ENCODE data around the gene CREG1. TPM values are rescaled to one million over a fixed set of nuclear protein-coding genes. Genes with fewer than 3 reads are reported as not detected.

Gene CREG1
- total and polyA plus RNA-seq, 4 donors, result 86.8 to 123 (median 95.8) TPM

- Histone ChIP-seq H3K4me1 (ENCODE audit: control insufficient read depth in 4 of 4, insufficient read depth in 4 of 4, low read length in 3 of 4) (no peaks in the 10 kb centered on the region), H3K9me3 (ENCODE audit: control insufficient read depth in 4 of 4, low read length in 3 of 4) (no peaks in the 10 kb centered on the region), H3K4me3 (ENCODE audit: low read depth in 1 of 3, low read length in 3 of 3) (no peak overlapping the region), H3K36me3 (ENCODE audit: control insufficient read depth in 4 of 4, insufficient read depth in 3 of 4, low read depth in 1 of 4, low read length in 3 of 4) (no peaks in the 10 kb centered on the region), H3K27me3 (ENCODE audit: control insufficient read depth in 4 of 4, insufficient read depth in 4 of 4, low read length in 3 of 4) (no peaks in the 10 kb centered on the region), H3K9ac (ENCODE audit: low read depth in 1 of 2, low read length in 2 of 2) (no peak overlapping the region), H3K27ac (ENCODE audit: low read depth in 1 of 2, low read length in 2 of 2) (no peak overlapping the region)
- TF ChIP-seq HNF4A (conservative IDR thresholded peaks at IDR 0.05), result no peak
- TF ChIP-seq, protein P1, sequence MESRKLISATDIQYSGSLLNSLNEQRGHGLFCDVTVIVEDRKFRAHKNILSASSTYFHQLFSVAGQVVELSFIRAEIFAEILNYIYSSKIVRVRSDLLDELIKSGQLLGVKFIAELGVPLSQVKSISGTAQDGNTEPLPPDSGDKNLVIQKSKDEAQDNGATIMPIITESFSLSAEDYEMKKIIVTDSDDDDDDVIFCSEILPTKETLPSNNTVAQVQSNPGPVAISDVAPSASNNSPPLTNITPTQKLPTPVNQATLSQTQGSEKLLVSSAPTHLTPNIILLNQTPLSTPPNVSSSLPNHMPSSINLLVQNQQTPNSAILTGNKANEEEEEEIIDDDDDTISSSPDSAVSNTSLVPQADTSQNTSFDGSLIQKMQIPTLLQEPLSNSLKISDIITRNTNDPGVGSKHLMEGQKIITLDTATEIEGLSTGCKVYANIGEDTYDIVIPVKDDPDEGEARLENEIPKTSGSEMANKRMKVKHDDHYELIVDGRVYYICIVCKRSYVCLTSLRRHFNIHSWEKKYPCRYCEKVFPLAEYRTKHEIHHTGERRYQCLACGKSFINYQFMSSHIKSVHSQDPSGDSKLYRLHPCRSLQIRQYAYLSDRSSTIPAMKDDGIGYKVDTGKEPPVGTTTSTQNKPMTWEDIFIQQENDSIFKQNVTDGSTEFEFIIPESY (IDR thresholded peaks at IDR 0.05), result no peak
- TF ChIP-seq JUND (IDR thresholded peaks at IDR 0.05), result no peak
- TF ChIP-seq, protein P2, sequence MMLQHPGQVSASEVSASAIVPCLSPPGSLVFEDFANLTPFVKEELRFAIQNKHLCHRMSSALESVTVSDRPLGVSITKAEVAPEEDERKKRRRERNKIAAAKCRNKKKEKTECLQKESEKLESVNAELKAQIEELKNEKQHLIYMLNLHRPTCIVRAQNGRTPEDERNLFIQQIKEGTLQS (IDR thresholded peaks at IDR 0.05), result no peak
- TF ChIP-seq RXRA (IDR thresholded peaks at IDR 0.05), result no peak
- no peak for TF ChIP-seq GABPA (IDR thresholded peaks at IDR 0.05 in 1 of 2, conservative IDR thresholded peaks at IDR 0.05 in 1 of 2)
- TF ChIP-seq, protein P3, sequence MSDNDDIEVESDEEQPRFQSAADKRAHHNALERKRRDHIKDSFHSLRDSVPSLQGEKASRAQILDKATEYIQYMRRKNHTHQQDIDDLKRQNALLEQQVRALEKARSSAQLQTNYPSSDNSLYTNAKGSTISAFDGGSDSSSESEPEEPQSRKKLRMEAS (IDR thresholded peaks at IDR 0.05), result no peak
- no peak for TF ChIP-seq YY1 (IDR thresholded peaks at IDR 0.05)
- no peak for TF ChIP-seq FOXA2 (IDR thresholded peaks at IDR 0.05)
- no peak for TF ChIP-seq NR2F2 (IDR thresholded peaks at IDR 0.05)
- no peak for TF ChIP-seq FOXA1 (IDR thresholded peaks at IDR 0.05)
- TF ChIP-seq, protein P4, sequence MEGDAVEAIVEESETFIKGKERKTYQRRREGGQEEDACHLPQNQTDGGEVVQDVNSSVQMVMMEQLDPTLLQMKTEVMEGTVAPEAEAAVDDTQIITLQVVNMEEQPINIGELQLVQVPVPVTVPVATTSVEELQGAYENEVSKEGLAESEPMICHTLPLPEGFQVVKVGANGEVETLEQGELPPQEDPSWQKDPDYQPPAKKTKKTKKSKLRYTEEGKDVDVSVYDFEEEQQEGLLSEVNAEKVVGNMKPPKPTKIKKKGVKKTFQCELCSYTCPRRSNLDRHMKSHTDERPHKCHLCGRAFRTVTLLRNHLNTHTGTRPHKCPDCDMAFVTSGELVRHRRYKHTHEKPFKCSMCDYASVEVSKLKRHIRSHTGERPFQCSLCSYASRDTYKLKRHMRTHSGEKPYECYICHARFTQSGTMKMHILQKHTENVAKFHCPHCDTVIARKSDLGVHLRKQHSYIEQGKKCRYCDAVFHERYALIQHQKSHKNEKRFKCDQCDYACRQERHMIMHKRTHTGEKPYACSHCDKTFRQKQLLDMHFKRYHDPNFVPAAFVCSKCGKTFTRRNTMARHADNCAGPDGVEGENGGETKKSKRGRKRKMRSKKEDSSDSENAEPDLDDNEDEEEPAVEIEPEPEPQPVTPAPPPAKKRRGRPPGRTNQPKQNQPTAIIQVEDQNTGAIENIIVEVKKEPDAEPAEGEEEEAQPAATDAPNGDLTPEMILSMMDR (IDR thresholded peaks at IDR 0.05; ENCODE audit: low read depth, low read length, missing input control), result no peak
- TF ChIP-seq EGR1 (IDR thresholded peaks at IDR 0.05; ENCODE audit: low read depth in 2 of 2), result no peak
- TF ChIP-seq, protein P5, sequence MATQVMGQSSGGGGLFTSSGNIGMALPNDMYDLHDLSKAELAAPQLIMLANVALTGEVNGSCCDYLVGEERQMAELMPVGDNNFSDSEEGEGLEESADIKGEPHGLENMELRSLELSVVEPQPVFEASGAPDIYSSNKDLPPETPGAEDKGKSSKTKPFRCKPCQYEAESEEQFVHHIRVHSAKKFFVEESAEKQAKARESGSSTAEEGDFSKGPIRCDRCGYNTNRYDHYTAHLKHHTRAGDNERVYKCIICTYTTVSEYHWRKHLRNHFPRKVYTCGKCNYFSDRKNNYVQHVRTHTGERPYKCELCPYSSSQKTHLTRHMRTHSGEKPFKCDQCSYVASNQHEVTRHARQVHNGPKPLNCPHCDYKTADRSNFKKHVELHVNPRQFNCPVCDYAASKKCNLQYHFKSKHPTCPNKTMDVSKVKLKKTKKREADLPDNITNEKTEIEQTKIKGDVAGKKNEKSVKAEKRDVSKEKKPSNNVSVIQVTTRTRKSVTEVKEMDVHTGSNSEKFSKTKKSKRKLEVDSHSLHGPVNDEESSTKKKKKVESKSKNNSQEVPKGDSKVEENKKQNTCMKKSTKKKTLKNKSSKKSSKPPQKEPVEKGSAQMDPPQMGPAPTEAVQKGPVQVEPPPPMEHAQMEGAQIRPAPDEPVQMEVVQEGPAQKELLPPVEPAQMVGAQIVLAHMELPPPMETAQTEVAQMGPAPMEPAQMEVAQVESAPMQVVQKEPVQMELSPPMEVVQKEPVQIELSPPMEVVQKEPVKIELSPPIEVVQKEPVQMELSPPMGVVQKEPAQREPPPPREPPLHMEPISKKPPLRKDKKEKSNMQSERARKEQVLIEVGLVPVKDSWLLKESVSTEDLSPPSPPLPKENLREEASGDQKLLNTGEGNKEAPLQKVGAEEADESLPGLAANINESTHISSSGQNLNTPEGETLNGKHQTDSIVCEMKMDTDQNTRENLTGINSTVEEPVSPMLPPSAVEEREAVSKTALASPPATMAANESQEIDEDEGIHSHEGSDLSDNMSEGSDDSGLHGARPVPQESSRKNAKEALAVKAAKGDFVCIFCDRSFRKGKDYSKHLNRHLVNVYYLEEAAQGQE (IDR thresholded peaks at IDR 0.05), result no peak
- no peak for TF ChIP-seq TAF1 (conservative IDR thresholded peaks at IDR 0.05)
- TF ChIP-seq SP1 (IDR thresholded peaks at IDR 0.05), result no peak
- no peak for TF ChIP-seq RAD21 (IDR thresholded peaks at IDR 0.05)
- 85% methylated on average over 1 of the region's 1 CpG for WGBS
- no peak for DNase-seq (ENCODE audit: low spot score)
Observed at GRCh38 chr1:167562702-167563101, 9.1 kb upstream of the CREG1 start.

All from liver (tissue), 9 donors.